Kidney (tissue), 14 donors: ENCODE data around the gene FDX1. TPM values are rescaled to one million over a fixed set of nuclear protein-coding genes. Genes with fewer than 3 reads are reported as not detected.

Source experiments
- DNase-seq, 5 donors: peaks; one replicate each; pipeline ENCODE4 v3.0.0-alpha.2; 2013 to 2020
- FAIRE-seq: peaks from 2 replicates; lab custom pipeline; 2012; peaks lifted over from hg19 to GRCh38; lab: Jason Lieb, UNC
- H3K27ac ChIP-seq, 2 donors: one replicate each; pipeline ENCODE4 v1.7.0; 2013; ENCODE audit warnings: low read depth in 2 of 2, low read length in 2 of 2, inconsistent platforms in 1 of 2
- H3K27me3 ChIP-seq: one replicate; pipeline ENCODE4 v1.7.1; 2013; ENCODE audit warnings: low read length, inconsistent platforms; ENCODE audit not compliant: control insufficient read depth, insufficient read depth
- H3K36me3 ChIP-seq, 3 donors: one replicate each; pipeline versions ENCODE4 v1.7.0 to v1.7.1; 2013; ENCODE audit warnings: low read length in 3 of 3, control low read depth in 1 of 3, inconsistent platforms in 1 of 3; ENCODE audit not compliant: insufficient read depth in 3 of 3, control insufficient read depth in 2 of 3
- H3K4me1 ChIP-seq, 3 donors: one replicate each; pipeline versions ENCODE4 v1.7.0 to v1.7.1; 2013; ENCODE audit warnings: low read length in 3 of 3, inconsistent platforms in 1 of 3, low read depth in 1 of 3; ENCODE audit not compliant: control insufficient read depth in 2 of 3, insufficient read depth in 2 of 3
- H3K4me3 ChIP-seq, 3 donors: one replicate each; pipeline versions ENCODE4 v1.7.0 to v1.8.1; 2013; ENCODE audit warnings: low read length in 3 of 3, control low read depth in 1 of 3, inconsistent platforms in 1 of 3
- H3K9ac ChIP-seq, 3 donors: one replicate each; pipeline versions ENCODE4 v1.7.0 to v1.7.1; 2013; ENCODE audit warnings: low read length in 3 of 3, control low read depth in 1 of 3, inconsistent platforms in 1 of 3
- H3K9me3 ChIP-seq, 3 donors: one replicate each; pipeline versions ENCODE4 v1.7.0 to v1.7.1; 2013; ENCODE audit warnings: low read length in 3 of 3, control low read depth in 1 of 3, inconsistent platforms in 1 of 3; ENCODE audit not compliant: control insufficient read depth in 2 of 3, insufficient read depth in 1 of 3
- CTCF ChIP-seq: IDR thresholded peaks from 3 replicates; pipeline ENCODE4 v1.5.1; 2012; ENCODE audit warnings: mild to moderate bottlenecking, moderate library complexity, borderline replicate concordance; ENCODE audit not compliant: insufficient read depth; ENCODE audit errors: extremely low read depth
- intact Hi-C: fragments of 100-400 bp; cut with DNase I; formaldehyde crosslinking; loops from one replicate; pipeline ENCODE4 v1.11.1; 2022
- polyA plus RNA-seq: library from polyadenylated mRNA; stranded (reverse); fragments of 350-450 nt; fragmentation: Illumina TruSeq; extraction: RNeasy Lipid Tissue Mini Kit (QIAGEN cat#74804); gene quantifications from one replicate; pipeline ENCODE4 v1.2.3, GENCODE V29; 2014; ENCODE audit warnings: low read depth, low replicate concordance; ENCODE audit not compliant: insufficient read depth
- total RNA-seq: library from RNA; stranded (reverse); fragmentation: NEBNext Ultra II Directional; extraction: Animal tissue kit (Norgen Biotek cat#: 25700); gene quantifications from one replicate; pipeline ENCODE4 v1.2.1, GENCODE V29; 2021
- donor health status: control.
- donor health status: control.
- donor health status: control.
- donor health status: control.
- donor health status: control.
- donor health status: DM: yes; HTN: yes; CAD: no.
- donor health status: Normal renal cell carcinoma (clear cell type).

Gene FDX1
- total and polyA plus RNA-seq, 2 donors from 2014 or later: 13.1 to 34.4 TPM

- intact Hi-C loops: no loop called here
- Histone ChIP-seq H3K27me3 (no peaks in the 10 kb centered on the region), H3K36me3 (no peaks in the 10 kb centered on the region), H3K4me1 (no peaks in the 10 kb centered on the region), H3K9ac (no peak overlapping the region), H3K27ac (no peak overlapping the region), H3K4me3 (no peak overlapping the region), H3K9me3 (no peaks in the 10 kb centered on the region)
- FAIRE-seq (no peak), DNase-seq (no peak)
- no peak for TF ChIP-seq CTCF
These were observed 17.6 kb downstream of the FDX1 start for GRCh38 chr11:110447343-110447742.

- TF ChIP-seq CTCF: peak; percentile 43
- Histone ChIP-seq H3K27ac (no peak overlapping the region), H3K9me3 (no peaks in the 10 kb centered on the region), H3K4me3 (no peak overlapping the region), H3K9ac (no peak overlapping the region), H3K27me3 (no peaks in the 10 kb centered on the region), H3K36me3 (no peaks in the 10 kb centered on the region), H3K4me1 (no peaks in the 10 kb centered on the region)
- peak in 1 of 5 donors; percentile 21 for DNase-seq
- FAIRE-seq: peak; percentile 42
- intact Hi-C loops: no loop called here
These were observed 18.4 kb downstream of the FDX1 start for GRCh38 chr11:110447897-110448745.

DNA sequence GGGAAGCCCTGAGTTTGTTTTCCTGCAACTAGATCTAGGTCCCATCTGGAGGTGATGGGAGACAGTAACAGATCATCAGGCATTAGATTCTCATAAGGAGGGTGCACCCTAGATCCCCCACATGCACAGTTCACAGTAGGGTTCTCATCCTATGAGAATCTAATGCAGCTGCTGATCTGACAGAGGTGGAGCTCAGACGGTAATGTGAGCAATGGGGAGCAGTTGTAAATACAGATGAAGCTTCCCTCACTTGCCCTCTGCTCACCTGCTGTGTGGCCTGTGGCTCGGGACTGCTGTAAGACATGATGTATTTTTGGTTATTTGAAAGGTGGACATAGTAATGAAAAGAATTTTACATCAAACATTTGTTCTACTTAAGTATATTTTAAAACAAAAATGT is 20.5 kb downstream of the FDX1 start:
- Histone ChIP-seq H3K9ac (no peak overlapping the region), H3K27me3 (no peaks in the 10 kb centered on the region), H3K9me3 (no peaks in the 10 kb centered on the region), H3K4me3 (no peak overlapping the region), H3K27ac (no peak overlapping the region), H3K4me1 (no peaks in the 10 kb centered on the region), H3K36me3 (no peaks in the 10 kb centered on the region)
- DNase-seq: no peak
- intact Hi-C loops: no loop called here
- no peak for TF ChIP-seq CTCF
- FAIRE-seq: no peak
